SHP77 (cell line): ENCODE measurements around the gene WWOX.
A peak's percentile ranks its signal among the peaks of the same experiment; 100 is the strongest.

ENCODE experiments used
- DNase-seq, 2 experiments: peaks; one replicate each; lab custom pipeline; 2025; lab: John Stamatoyannopoulos, UW

Gene WWOX

DNA sequence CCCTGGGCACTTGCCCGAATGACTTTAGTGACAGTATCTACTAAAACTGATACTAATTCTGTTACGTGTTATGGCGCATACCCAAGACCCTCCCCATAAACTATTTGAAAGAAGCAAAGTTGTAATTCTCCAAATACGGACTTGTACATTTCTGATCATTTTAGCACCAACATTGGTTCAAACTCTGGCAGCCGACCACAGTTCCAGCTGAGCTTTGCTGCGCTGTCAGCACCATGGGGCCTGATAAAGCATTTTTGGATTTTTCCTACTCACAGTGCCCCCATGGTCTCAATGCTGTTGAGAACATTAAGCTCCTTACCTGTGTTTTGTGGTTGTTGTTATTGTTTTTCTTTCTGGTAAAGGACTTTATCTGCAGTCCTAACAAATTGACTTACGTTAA, 1040.3 kb downstream of the WWOX start:
- no peak for DNase-seq

DNA sequence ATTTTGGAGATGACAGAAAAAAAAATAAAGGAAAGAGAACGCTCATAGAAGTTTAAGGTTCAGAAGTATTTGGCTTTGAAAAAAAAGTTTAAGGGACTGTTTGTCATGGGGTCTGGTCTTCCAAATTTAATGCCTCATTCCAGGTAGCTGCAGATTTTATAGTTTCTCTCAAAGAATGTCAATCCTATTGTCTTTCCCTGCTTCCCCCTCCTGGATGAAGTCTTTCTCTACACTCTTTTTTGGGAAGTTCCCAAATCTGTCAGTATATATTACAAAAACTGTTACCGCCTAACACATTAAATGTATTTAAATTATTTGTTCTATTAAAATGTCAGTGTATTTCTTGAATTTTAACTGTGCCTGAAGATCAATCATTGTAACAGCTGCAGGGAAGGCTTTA, 1043.6 kb downstream of the WWOX start:
- DNase-seq, result no peak

DNA sequence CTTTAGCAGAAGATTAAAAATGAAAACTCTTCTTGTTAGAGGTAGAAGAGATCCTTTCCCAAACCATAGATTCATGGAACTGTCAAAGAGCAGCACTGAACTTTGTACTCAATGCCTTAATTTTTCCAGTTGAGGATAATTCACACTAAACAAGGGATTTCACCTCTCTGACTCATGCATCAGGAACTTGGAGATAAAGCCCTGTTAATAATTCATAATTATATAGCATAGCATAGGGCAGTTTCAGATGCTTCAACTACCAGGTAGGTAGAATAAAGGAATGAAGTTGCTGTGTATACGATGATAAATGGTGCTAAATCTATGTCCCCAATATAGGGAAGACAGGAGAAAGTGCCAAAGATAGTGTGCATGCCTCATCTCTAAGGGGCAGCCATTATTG, 1050.7 kb downstream of the WWOX start:
- no peak for DNase-seq

DNA sequence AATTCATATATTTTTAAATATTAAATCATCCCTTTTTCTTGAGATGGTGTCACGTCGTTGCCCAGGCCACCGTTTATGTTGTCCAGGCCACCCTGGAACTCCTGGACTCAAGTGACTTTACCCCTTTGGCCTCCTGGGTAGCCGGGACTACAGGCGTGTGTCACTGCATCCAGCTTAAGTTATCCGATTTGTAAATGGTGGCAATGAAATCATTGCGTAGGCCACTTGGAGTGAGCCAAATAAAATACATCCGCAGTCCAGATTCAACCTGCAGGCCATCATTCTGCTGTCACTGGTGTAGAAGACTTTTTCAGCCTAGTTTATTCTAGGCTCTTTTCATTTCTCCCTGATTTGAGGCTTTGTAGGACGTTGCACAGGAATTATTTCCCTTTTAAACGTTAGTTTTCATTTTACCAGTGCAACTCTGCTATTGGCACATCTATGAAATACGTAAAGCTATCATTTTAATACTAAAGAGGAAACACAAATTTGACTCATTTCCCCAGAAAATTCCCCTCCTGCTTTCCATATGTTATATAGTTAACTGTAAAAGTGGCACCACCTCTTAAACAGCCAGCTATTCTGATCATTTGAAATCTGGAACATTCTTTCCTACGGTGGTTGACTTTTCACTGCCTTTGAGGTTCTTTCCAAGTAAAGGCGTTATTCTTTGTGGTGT, 1051.3 kb downstream of the WWOX start:
- no peak for DNase-seq

DNA sequence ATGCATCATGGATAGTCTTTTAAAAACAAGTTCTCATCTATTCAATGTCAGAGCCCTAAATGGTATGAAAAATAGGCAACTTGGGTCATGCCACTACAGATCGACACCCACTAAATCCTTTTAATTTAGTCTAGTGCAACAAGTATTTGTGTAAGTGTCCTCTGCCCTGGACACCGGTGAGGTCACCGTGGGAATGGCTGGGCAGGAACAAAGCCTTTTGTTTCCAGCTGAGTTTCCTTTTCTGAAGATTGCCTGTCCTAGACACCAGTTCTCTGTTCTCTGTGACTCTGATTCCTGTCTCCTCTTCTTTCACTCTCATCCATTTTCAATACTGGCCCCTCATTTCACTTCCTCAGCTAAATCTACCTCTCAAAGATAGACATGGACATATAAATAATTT, 1054.6 kb downstream of the WWOX start:
- DNase-seq, result no peak

DNA sequence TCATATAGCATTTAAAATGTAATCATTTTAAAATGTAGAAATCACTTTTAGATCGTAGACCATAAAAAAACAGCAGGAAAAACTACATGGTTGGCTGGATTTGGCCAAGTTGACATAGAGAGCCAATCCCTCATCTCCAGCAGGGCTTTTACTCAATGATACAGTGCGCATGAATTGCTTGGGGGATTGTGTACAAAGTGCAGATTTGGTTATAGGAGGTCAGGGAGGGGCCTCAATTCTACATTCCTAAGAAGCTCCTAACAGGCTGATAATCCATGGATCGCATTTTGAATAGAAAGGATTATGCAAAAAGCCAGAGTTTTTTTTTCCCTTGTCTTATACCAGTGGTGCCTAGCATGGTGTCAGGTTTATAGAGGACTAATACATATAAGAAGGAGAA, 1056.0 kb downstream of the WWOX start:
- DNase-seq, result no peak

DNA sequence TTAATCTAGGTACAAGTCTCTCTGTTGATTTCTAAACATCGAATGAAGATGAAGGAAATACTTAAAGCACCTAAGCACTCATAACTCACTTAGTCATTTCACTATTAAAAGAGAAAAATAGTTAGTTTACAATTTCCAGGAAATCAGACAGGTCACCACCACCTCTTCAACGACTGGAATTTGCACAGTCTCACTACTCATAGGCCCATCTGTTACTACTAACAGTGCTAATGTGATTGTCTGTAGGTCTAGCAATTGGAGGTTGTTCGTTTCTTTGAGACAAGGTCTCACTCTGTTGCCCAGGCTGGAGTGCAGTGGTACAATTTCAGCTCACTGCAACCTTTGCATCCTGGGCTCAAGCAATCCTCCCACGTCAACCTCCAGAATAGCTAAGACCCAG, 1056.5 kb downstream of the WWOX start:
- no peak for DNase-seq

DNA sequence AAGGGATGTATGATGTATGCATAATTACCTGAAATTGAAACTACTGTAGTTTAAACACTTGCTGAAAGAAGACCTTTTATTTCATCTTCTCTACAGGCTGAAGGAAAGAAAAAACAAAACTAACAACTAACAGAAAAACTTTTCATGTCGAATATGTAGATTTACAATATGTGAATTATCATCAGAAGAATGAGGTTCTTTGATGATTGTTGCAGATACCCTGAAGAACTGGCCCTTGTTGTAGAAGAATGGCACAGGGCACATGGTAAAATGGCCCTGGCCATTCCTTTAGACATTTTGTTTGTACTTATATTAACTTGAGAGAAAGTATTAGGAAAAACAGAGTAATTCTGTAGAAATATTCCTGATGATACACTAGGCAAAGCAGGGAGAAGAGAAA, 1057.3 kb downstream of the WWOX start:
- no peak for DNase-seq

DNA sequence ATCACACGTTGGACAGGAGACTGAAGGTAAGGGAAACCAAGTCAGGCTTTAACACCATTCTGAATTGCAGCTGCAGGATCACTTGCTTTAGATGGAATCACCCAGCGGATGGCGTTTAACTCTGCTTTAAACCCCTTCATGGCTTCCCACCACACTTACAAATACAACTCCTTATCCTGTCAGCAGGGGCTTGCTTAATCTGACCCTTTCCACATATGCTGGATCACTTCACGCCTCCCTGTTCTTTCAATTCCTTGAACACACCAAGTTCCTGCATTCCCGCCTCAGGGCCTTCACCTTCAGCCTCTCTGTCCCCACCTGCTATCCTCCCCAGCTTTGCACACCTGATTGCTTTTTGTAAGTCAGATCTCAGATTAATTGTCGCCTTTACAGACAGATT, 1058.9 kb downstream of the WWOX start:
- no peak for DNase-seq

DNA sequence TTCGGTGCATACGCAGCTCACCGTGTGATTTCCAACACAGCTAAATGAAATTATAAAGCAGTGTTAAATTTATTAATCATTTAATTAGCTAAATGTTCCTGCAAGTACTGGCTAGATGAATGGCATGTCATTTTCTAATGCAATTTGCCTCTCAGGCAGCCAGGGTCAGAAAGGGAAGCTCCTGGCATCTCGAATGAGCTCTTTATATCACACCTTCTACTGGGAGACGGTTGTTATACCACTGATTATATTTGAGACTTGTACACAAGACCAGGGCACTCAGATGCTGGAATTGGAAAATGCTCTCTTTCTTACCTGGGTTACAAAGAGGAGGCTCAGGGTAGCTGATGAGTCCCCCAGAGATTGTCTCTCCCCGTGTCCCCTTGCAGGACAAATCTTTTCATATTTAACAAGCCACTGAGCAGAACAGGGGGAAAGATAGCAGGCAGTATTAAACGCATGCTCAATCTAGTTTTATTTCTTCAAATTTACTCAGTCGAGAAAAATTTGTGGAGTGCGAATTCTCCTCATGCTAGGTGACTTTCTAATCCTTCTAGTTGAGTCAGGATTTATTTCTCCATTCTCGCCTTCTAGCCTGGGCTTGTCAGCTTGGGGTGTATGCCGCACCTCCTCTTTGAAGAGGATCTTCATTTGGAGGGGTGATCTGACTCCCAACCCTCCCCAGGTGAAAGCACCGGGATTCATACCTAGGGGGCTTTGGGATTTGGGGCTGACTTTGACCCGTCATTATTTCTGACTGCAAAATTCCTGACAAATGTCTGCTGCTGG, 1060.0 kb downstream of the WWOX start:
- DNase-seq, result no peak

DNA sequence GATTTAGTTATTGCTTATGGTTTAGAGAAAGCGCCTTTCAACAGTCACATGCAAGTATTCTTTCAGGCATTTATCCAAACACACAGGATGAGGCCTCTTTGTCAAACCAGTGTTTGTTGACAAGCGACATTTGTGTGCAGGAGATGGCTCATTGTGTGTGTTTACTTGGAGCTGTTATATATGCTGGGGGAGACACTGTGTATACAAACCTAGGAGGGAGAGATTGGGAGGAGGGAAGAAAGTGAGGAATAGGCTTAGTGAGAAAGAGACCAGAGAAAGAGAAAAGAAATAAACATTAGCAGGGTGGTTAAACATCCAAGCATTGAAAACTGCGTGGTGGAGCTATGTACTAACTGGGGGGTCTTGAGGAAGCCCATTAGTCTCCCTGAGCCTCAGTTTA, 1063.5 kb downstream of the WWOX start:
- DNase-seq, result no peak

DNA sequence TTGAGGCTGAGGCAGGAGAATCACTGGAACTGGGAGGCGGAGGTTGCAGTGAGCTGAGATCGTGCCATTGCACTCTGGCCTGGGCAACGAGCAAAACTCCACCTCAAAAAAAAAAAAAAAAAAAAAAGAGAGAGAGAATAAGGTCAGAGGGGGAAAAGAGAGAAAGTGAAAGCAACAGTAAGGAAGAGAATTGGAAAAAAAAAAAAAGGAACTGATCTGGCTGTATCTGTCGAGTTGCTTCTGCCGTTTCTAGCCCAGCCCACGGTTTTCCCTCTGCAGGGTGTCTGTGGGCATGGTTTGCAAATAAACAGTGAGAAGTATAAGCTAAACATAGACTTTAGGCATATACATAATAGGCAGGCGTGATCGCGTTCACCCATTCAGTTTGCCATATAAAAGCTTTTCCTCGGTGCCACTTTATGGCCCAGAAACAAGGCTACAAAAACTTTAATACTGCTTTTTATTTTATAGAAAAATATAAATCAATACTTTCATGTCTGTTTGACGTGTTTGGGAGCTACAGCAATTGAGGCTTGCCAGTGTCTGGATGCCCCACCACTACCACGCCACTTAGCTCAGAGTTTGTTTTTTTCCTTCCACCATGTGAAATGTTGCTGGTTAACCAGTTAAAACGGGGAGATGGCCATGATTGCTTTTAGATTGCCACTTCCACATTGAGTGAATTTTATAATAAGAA, 1064.4 kb downstream of the WWOX start:
- DNase-seq, result no peak

DNA sequence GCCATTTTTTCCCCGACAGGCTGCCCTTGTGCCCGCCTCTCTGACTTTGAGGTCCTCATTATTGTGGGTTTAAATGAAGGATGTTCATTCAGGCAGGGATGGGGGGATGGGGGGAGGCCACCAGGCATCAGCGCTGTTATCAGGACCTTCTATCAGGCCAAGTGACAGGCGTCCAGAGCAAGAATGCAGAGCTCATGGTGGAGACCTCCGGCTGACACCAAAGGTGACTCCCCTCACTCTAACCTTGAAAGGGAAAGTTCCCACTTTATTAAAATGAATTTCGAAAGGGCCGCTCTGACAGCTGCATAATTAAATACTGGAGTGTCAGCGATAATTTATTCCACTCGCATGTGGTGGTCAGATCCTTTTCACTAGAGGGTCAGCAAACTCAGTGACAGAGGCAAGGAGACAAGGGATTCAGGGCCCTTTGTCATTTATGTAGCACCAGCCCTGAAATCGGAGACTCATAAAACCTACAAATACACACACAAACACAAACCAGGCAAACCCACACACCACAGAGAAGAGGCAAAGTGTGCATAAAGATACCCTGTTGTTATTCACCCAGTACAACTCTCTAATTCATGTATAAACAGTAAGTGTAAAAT, 1065.0 kb downstream of the WWOX start:
- no peak for DNase-seq

DNA sequence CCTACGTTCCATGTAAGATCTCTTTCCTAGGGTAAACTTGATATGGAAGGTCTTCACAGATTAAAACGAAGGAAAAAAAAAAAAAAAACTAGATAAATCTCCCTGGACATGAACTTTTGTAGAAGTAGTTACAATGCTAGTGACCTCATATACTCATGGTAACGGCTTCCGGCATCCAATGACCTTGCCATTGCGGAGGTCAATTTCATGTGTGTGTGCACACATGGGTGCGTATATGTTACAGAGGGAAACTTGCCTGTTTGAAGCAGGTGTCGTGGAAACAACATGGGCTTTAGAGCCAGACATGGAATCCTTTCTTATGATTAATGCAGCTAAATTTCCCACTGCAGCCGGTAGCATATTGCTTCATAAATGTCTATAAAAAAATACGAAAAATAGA, 1065.6 kb downstream of the WWOX start:
- DNase-seq, result no peak

DNA sequence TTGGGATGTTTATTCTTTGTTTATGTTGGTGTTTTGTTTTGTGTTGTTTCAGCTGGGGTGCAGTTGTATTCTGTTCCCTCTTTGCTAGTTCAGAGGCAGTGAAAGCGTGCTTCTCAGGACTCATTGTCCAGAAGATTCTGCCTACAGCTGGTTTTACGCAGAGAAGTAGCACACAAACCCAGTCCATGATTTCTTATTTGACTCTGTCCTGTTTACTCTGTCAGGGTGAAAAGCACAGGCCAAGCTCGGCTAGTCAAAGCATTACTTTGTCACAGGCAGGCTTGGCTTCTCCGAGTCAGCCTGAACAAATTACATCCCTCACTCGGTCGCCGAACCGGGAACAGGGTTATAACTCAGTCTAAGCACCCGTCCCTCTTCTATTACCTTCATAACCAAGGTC, 1066.1 kb downstream of the WWOX start:
- DNase-seq, result no peak

DNA sequence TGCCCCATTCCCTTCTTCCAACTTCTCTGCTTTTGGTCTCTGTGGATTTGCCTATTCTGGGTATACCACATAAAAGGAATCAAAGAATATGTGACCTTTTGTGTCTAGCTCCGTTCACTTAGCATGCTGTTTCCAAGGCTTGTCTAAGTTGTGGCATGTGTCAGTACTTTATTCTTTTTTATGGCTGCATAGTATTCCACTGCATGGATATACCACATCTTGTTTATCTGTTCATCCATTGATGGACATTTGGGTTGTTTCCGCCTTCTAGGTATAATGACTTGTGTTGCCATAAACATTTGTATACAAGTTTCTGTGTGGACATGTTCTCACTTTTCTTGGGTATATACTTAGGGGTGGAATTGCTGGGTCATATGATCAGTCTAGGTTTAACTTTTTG, 1068.4 kb downstream of the WWOX start:
- DNase-seq, result no peak

DNA sequence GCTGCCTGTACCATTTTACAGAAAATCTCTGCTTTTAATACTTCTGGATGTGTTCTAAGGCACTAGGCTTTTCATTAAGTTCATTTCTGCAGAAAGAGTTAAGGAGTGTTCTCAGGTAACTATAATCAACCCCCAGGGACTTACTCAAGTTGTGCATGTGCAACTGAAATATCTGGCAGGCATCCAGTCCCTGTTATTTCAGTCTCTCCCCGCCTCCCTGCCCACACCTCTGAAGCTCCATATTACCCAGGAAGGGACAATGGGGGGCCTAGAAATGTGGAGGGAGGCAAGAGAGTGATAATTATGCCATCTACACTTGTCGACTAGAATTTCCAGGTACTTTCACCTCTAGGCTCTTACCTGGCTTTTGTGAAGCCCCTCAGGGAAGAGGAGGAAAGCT, 1068.9 kb downstream of the WWOX start:
- DNase-seq, result no peak

DNA sequence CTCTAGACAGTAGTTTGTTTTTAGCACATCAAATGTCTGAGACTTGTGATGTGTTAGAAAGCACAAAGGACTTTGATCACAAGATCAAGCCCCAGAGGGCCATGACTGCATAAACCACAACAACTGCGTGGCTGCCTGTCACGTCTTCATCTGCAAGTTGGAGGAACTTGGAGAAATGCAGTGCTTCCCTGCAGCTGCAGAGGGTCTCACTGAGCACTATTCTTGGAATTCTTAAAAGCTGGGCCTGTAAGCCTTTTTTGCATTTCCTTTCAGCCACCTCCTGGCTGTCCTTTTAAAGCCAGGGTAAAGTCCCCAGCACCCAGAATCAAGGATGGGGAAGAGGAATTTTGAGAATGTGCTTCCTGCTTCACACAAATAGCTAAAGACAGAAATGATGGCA, 1069.8 kb downstream of the WWOX start:
- no peak for DNase-seq

DNA sequence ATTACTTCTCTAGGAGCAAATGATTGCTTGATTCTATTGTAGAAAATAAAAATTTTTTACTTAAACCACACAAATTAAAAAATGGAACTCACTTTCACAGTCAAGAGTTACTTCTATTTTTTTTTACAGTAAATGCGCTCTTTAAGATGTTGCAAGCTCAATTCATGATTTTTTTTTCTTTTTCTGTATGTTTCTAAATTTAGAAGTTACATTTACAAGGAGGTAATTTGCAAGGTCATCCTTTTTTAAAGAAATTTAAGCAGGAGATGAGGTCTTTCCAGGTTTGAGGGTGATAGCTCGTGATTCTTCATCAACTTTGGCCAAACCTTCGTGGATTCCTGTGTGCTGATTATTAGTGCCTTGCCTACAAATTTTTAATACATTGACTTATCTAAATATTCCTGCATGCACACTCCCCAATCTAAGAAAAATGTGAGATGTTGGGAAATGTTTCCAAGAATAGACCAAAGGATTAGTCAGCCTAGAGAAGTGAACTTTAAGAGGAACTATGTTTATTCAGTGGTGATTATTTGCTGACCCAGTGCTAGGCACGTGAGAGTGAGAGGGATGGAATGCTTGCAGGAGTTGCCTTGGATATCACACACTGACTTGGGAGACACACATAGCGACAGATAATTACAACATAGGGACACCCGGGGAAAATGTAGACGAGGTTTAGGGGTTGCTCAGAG, 1071.2 kb downstream of the WWOX start:
- DNase-seq, result no peak

DNA sequence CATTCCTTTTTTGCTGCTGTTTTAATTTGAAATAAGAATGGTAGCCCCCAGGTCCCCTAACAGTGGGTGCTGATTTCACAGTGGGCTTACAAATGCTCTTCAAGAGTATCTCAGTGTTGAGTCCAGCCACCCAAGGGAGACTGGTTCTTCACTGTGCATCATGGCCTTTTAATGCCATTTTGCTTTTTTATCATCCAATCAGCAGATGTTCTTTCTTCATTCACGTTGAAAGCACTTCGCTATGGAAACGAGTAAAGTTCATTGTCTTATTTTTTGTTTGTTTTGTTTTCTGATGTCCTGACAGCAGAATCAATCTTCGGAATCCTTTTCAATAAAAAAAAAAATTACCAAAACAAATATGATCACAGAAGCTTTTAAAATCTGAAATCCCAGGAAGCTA, 1072.0 kb downstream of the WWOX start:
- no peak for DNase-seq

DNA sequence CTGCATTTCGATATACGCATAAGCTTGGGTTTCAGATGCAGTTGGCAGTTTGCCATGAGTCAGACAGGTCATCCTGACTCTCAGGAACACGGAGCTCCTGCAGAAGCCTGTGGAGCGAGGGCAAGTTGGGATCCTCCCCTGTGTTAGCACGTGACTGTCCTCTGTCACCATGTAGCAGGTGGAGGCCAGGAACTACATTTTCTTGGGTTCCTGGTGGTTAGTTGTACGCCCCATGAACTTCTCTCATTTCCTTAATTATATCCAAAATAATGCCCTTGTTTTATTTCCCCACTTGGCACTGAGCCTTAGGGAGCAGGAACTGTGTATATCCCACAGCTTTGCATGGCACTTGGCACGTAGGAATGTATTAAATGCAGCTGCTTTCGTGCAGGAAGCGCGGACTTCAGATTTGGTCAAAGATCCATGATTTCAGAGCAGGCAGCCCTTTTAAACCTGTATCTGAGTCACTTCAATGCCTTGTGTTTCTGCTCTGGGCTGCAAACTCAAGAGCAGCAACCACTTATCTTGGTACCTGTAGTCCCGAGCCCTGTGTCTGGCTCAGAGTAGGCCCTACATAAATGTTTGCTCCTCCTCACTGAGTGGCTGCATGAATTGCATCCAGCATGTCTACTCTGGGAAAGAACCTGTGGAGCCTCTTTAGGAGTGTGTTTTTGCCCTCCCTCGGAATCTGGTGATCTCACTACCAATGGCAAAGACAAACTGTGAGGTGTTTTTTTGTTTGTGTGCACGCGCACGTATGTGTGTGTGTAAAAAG, 1072.7 kb downstream of the WWOX start:
- peak; percentile 84 to 94 for DNase-seq
